Adipocyte (in vitro differentiated cells): ENCODE data around the gene SF3B4.
A peak's percentile ranks its signal among the peaks of the same experiment; 100 is the strongest.
"Not testable (repeated sequence)": the region's sequence is repeated elsewhere in the genome, so short reads cannot be mapped to it uniquely, and the experiment has no call there.

Experiments used
- DNase-seq: peaks from one replicate; pipeline ENCODE4 v3.0.0-alpha.2; 2015; ENCODE audit warnings: low read depth
- H3K27me3 ChIP-seq: replicated peaks from 2 replicates; pipeline ENCODE4 v1.7.0; 2013; ENCODE audit warnings: mild to moderate bottlenecking, low read length, moderate library complexity; ENCODE audit not compliant: control insufficient read depth, insufficient read depth
- H3K36me3 ChIP-seq: 2 replicates; pipeline ENCODE4 v1.7.0; 2013; ENCODE audit warnings: low read length, mild to moderate bottlenecking, moderate library complexity; ENCODE audit not compliant: control insufficient read depth, insufficient read depth, severe bottlenecking
- H3K4me1 ChIP-seq: 2 replicates; pipeline ENCODE4 v1.7.0; 2013; ENCODE audit warnings: mild to moderate bottlenecking, low read length, moderate library complexity; ENCODE audit not compliant: control insufficient read depth, insufficient read depth
- H3K4me3 ChIP-seq: 2 replicates; pipeline ENCODE4 v1.7.0; 2013; ENCODE audit warnings: mild to moderate bottlenecking, low read length, moderate library complexity
- H3K9ac ChIP-seq: 2 replicates; pipeline ENCODE4 v1.7.0; 2013; ENCODE audit warnings: mild to moderate bottlenecking, low read length, moderate library complexity
- H3K9me3 ChIP-seq: 2 replicates; pipeline ENCODE4 v1.7.0; 2013; ENCODE audit warnings: mild to moderate bottlenecking, low read length, moderate library complexity; ENCODE audit not compliant: control insufficient read depth

SF3B4 gene

GRCh38 chr1:149887196-149887455 lies 40.5 kb downstream of the SF3B4 start:
- H3K9me3 ChIP-seq, H3K36me3 ChIP-seq, DNase-seq, H3K27me3 ChIP-seq: not testable (repeated sequence)
- H3K4me3 ChIP-seq = peak overlapping the region; percentile 95
- peak overlapping the region; percentile 84 for H3K9ac ChIP-seq
- peaks cover 24% of the 10 kb centered on the region for H3K4me1 ChIP-seq

GRCh38 chr1:149886396-149887195 lies 41.0 kb downstream of the SF3B4 start:
- Histone ChIP-seq H3K4me1 (peaks cover 24% of the 10 kb centered on the region), H3K9ac (peak overlapping the region; percentile 93), H3K36me3 (no peaks in the 10 kb centered on the region), H3K9me3 (no peaks in the 10 kb centered on the region), H3K27me3 (no peaks in the 10 kb centered on the region), H3K4me3 (peak overlapping the region; percentile 95)
- peak; percentile 98 for DNase-seq

GRCh38 chr1:149886121-149886395 lies 41.5 kb downstream of the SF3B4 start:
- peak overlapping the region; percentile 93 for H3K9ac ChIP-seq
- peak overlapping the region; percentile 95 for H3K4me3 ChIP-seq
- not testable (repeated sequence) for H3K27me3 ChIP-seq, H3K36me3 ChIP-seq, H3K9me3 ChIP-seq, DNase-seq
- peaks cover 24% of the 10 kb centered on the region for H3K4me1 ChIP-seq

- no peaks in the 10 kb centered on the region for H3K36me3 ChIP-seq
Observed at GRCh38 chr1:149885339-149886120, 42.1 kb downstream of the SF3B4 start.

GRCh38 chr1:149884433-149885338 lies 42.9 kb downstream of the SF3B4 start:
- H3K9me3 ChIP-seq = no peaks in the 10 kb centered on the region
- no peaks in the 10 kb centered on the region for H3K27me3 ChIP-seq
- peak overlapping the region; percentile 93 for H3K9ac ChIP-seq
- H3K4me3 ChIP-seq = peak overlapping the region; percentile 95
- DNase-seq = peak; percentile 50
- H3K36me3 ChIP-seq = no peaks in the 10 kb centered on the region
- H3K4me1 ChIP-seq = peaks cover 24% of the 10 kb centered on the region

More at GRCh38 chr1:149885339-149886120, 42.1 kb downstream of the SF3B4 start:
- Histone ChIP-seq H3K9ac (peak overlapping the region; percentile 93), H3K9me3 (no peaks in the 10 kb centered on the region), H3K4me3 (peak overlapping the region; percentile 95), H3K4me1 (peaks cover 24% of the 10 kb centered on the region), H3K27me3 (no peaks in the 10 kb centered on the region)
- peak; percentile 96 for DNase-seq

- Histone ChIP-seq H3K4me1 (peaks cover 19% of the 10 kb centered on the region), H3K27me3 (no peaks in the 10 kb centered on the region), H3K9ac (peak overlapping the region; percentile 11), H3K4me3 (peak overlapping the region; percentile 95), H3K9me3 (no peaks in the 10 kb centered on the region), H3K36me3 (no peaks in the 10 kb centered on the region)
- no peak for DNase-seq
Observed at GRCh38 chr1:149883598-149884247, 43.9 kb downstream of the SF3B4 start.

GRCh38 chr1:149881876-149882275 lies 45.7 kb downstream of the SF3B4 start:
- DNase-seq = no peak
- no peaks in the 10 kb centered on the region for H3K36me3 ChIP-seq
- H3K9me3 ChIP-seq = no peaks in the 10 kb centered on the region
- H3K4me3 ChIP-seq = no peak overlapping the region
- no peak overlapping the region for H3K9ac ChIP-seq
- H3K27me3 ChIP-seq = no peaks in the 10 kb centered on the region
- H3K4me1 ChIP-seq = peaks cover 17% of the 10 kb centered on the region

GRCh38 chr1:149879556-149879955 lies 48.0 kb downstream of the SF3B4 start:
- Histone ChIP-seq H3K9ac (no peak overlapping the region), H3K4me1 (peaks cover 10% of the 10 kb centered on the region), H3K27me3 (no peaks in the 10 kb centered on the region), H3K4me3 (no peak overlapping the region), H3K36me3 (no peaks in the 10 kb centered on the region), H3K9me3 (no peaks in the 10 kb centered on the region)
- no peak for DNase-seq

- Histone ChIP-seq H3K9ac (no peak overlapping the region), H3K36me3 (no peaks in the 10 kb centered on the region), H3K9me3 (no peaks in the 10 kb centered on the region), H3K4me1 (no peaks in the 10 kb centered on the region), H3K27me3 (no peaks in the 10 kb centered on the region), H3K4me3 (no peak overlapping the region)
- DNase-seq = no peak
Observed at GRCh38 chr1:149877211-149877946, 50.2 kb downstream of the SF3B4 start.
